OCI-LY3 (cell line): Measurements from ENCODE around the gene POU2AF1.

ENCODE experiments used
- H2AFZ ChIP-seq: fragments of 200-600, 300-600 bp; shearing (Covaris generic); 2 replicates; pipeline ENCODE4 v1.6.0; 2014; ENCODE audit warnings: antibody characterized with exemption, low read depth, low read length
- H3K27ac ChIP-seq: fragments of 200-600, 300-600 bp; sonication (generic); 2 replicates; pipeline ENCODE4 v1.5.1; 2014; ENCODE audit warnings: mild to moderate bottlenecking, low read length, moderate library complexity, mixed read lengths
- H3K27me3 ChIP-seq: fragments of 200-600, 300-600 bp; sonication (generic); 2 replicates; pipeline ENCODE4 v1.6.1; 2014; ENCODE audit warnings: low read depth, low read length, mixed read lengths
- H3K36me3 ChIP-seq: fragments of 200-600, 300-600 bp; sonication (generic); replicated peaks from 2 replicates; pipeline ENCODE3; 2014; ENCODE audit warnings: low read depth, low read length, mixed read lengths
- H3K4me1 ChIP-seq: fragments of 300-600, 200-600 bp; sonication (generic); 2 replicates; pipeline ENCODE4 v1.6.1; 2014; ENCODE audit warnings: low read length, mixed read lengths
- H3K4me2 ChIP-seq: fragments of 200-600, 300-600 bp; sonication (generic); 2 replicates; pipeline ENCODE4 v1.6.1; 2014; ENCODE audit warnings: low read length, mixed read lengths
- H3K4me3 ChIP-seq: fragments of 300-600, 200-600 bp; sonication (generic); 2 replicates; pipeline ENCODE4 v1.5.1; 2014; ENCODE audit warnings: antibody characterized with exemption, mild to moderate bottlenecking, low read length, moderate library complexity
- H3K79me2 ChIP-seq: fragments of 300-600, 200-600 bp; shearing (Covaris generic); 2 replicates; pipeline ENCODE4 v1.6.1; 2014; ENCODE audit warnings: mild to moderate bottlenecking, low read length, mixed read lengths
- H3K9ac ChIP-seq: fragments of 300-600, 200-600 bp; shearing (Covaris generic); 2 replicates; pipeline ENCODE4 v1.6.0; 2014; ENCODE audit warnings: mild to moderate bottlenecking, low read length, moderate library complexity
- H3K9me3 ChIP-seq: fragments of 200-600, 300-600 bp; shearing (Covaris generic); 2 replicates; pipeline ENCODE4 v1.6.1; 2014; ENCODE audit warnings: low read length, mixed read lengths; ENCODE audit not compliant: insufficient read depth
- H4K20me1 ChIP-seq: fragments of 200-600, 300-600 bp; sonication (generic); 2 replicates; pipeline ENCODE4 v1.6.1; 2016; ENCODE audit warnings: low read length, mixed read lengths; ENCODE audit not compliant: insufficient read depth
- CTCF ChIP-seq: fragments of 200-600, 300-600 bp; sonication (generic); IDR thresholded peaks from 2 replicates; pipeline ENCODE4 v1.5.1; 2014; ENCODE audit warnings: antibody characterized with exemption, low read length, low read depth
- EZH2phosphoT487 ChIP-seq: fragments of 200-600 bp; shearing (Covaris generic); IDR thresholded peaks from 2 replicates; pipeline ENCODE4 v1.6.1; 2018; ENCODE audit warnings: antibody characterized with exemption, mixed run types, low read depth

Gene POU2AF1

DNA sequence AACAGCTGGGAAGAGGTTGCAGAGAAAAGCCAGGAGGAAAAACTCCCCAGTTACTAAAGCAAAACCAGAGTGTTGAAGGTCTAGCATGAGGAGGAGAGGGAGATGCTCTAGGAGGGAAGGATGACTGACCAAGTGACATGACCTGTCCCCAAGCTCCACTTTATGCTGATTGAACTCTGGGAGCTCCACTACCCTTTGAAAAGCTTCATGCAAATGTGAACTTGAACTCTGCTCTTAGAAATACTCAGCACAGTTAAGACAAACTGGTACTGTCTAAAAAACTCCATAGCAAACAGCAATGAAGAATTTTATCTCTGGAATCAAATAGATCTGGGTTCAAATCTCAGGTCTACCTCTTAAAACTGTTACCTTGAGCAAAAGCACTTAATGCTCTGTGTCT is 14.5 kb upstream of the POU2AF1 start:
- peak overlapping the region; percentile 30; the same call in 1 of the 2 replicates for H3K4me3 ChIP-seq
- TF ChIP-seq CTCF (no peak), EZH2phosphoT487 (no peak)
- no peaks in the 10 kb centered on the region for H3K27me3 ChIP-seq
- no peak overlapping the region for H2AFZ ChIP-seq
- H3K9ac ChIP-seq: peak overlapping the region; percentile 53
- no peaks in the 10 kb centered on the region for H4K20me1 ChIP-seq
- H3K9me3 ChIP-seq: peaks cover 5% of the 10 kb centered on the region; the same call in 1 of the 2 replicates
- peaks cover 11% of the 10 kb centered on the region for H3K79me2 ChIP-seq
- peaks cover under 1% of the 10 kb centered on the region for H3K36me3 ChIP-seq
- H3K4me2 ChIP-seq: peak overlapping the region; percentile 58
- H3K27ac ChIP-seq: peak overlapping the region; percentile 92
- H3K4me1 ChIP-seq: peaks cover 100% of the 10 kb centered on the region

- no peak overlapping the region for H2AFZ ChIP-seq
- peak overlapping the region; percentile 92 for H3K27ac ChIP-seq
- no peaks in the 10 kb centered on the region for H3K27me3 ChIP-seq
- peaks cover 100% of the 10 kb centered on the region for H3K4me1 ChIP-seq
- H3K4me3 ChIP-seq: no peak overlapping the region
- H3K9ac ChIP-seq: peak overlapping the region; percentile 53
- H3K9me3 ChIP-seq: peaks cover 3% of the 10 kb centered on the region; the same call in 1 of the 2 replicates
- peak overlapping the region; percentile 58 for H3K4me2 ChIP-seq
- TF ChIP-seq CTCF (no peak), EZH2phosphoT487 (no peak)
- peaks cover 3% of the 10 kb centered on the region for H3K36me3 ChIP-seq
- H3K79me2 ChIP-seq: peaks cover 11% of the 10 kb centered on the region
- H4K20me1 ChIP-seq: no peaks in the 10 kb centered on the region
Measured at GRCh38 chr11:111393096-111393495, 14.0 kb upstream of the POU2AF1 start.

DNA sequence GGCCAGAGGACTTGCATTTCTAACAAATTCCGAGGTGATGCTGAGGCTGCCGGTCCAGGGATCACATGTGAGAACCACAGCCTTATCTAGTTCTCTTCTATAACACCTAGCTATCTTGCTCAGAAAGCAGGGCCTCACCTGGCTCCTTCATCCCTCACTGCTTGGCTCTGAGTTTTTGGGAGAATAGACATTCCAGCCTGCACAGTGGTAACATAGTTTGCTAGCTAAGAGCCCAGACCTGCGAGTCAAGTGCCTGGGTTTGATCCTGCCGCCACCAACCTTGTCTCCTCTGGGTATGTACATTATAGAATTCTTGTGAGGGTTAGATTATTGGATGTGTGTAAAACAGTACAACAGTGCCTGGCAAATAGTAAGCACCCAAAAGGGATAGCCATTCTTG is 13.5 kb upstream of the POU2AF1 start:
- H4K20me1 ChIP-seq: no peaks in the 10 kb centered on the region
- peak overlapping the region; percentile 92 for H3K27ac ChIP-seq
- H2AFZ ChIP-seq: no peak overlapping the region
- peaks cover 11% of the 10 kb centered on the region for H3K79me2 ChIP-seq
- H3K36me3 ChIP-seq: peaks cover 3% of the 10 kb centered on the region
- TF ChIP-seq CTCF: no peak
- TF ChIP-seq EZH2phosphoT487: no peak
- peak overlapping the region; percentile 53; the same call in 1 of the 2 replicates for H3K9ac ChIP-seq
- H3K27me3 ChIP-seq: no peaks in the 10 kb centered on the region
- H3K4me1 ChIP-seq: peaks cover 100% of the 10 kb centered on the region
- no peak overlapping the region for H3K4me3 ChIP-seq
- peak overlapping the region; percentile 58 for H3K4me2 ChIP-seq
- no peaks in the 10 kb centered on the region; the same call in 1 of the 2 replicates for H3K9me3 ChIP-seq

DNA sequence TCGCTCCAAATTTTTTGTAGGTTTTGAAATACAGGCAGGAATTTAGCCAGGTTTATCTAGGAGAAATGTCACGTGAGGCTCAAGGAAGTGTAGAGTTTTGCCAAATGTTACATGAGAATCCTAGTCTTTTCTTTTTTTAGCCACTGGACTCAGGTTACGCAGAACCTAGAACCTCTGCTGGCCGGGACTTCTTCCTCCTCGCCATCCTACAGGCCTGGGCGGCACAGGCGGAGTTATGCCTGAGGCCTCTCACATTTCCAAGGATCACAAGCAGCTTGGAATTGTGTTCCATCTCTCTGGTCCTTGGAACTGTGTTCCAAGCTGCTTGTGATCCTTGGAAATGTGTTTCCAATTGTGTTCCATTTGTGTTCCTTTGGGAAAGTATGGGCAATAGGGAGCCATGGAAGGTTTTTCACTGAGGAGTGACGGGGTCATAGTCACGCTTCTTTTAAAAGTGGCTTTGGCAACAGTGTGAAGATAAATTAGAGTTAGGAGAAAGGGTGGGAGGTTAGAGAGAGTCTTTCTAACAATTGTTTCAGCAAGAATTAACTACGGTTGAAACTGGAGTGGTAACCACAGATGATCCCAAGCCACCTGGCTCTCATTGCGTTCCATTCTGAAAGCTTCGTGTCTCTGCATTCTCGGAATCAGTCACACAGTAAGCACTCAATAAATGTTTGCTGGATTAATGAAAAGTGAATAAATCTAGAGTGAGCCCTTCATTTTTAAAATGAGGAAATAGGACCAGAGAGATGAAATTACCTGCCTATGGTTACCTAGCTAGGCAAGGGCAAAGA is 12.5 kb upstream of the POU2AF1 start:
- no peak overlapping the region for H2AFZ ChIP-seq
- H3K79me2 ChIP-seq: peaks cover 11% of the 10 kb centered on the region
- H4K20me1 ChIP-seq: no peaks in the 10 kb centered on the region
- TF ChIP-seq EZH2phosphoT487 (no peak), CTCF (no peak)
- H3K4me3 ChIP-seq: no peak overlapping the region
- no peaks in the 10 kb centered on the region for H3K9me3 ChIP-seq
- H3K36me3 ChIP-seq: peaks cover 3% of the 10 kb centered on the region
- peak overlapping the region; percentile 92 for H3K27ac ChIP-seq
- H3K4me2 ChIP-seq: peak overlapping the region; percentile 32; the same call in 1 of the 2 replicates
- H3K27me3 ChIP-seq: no peaks in the 10 kb centered on the region
- H3K4me1 ChIP-seq: peaks cover 92% of the 10 kb centered on the region
- peak overlapping the region; percentile 23; the same call in 1 of the 2 replicates for H3K9ac ChIP-seq
